ENCODE results near the gene FUT2. TPM values are rescaled to one million over a fixed set of nuclear protein-coding genes. Genes with fewer than 3 reads are reported as not detected.

FUT2 gene
- total RNA-seq, 1 donor from 2014 or later = 1.2 TPM

GRCh38 chr19:48746738-48747575, 51.2 kb downstream of the FUT2 start, which contains the start of gene IZUMO1:
Gene IZUMO1, minus strand, starts transcription at chr19:48746909. Its CDS starts 1,050 bp downstream, at chr19:48745859.
- TF ChIP-seq CTCF (IDR thresholded peaks at IDR 0.05) = no peak
- peak; percentile 79 to 84 for ATAC-seq
- intact Hi-C loops (cut with DNase I) = no loop called here
- Histone ChIP-seq H3K9me3 (no peaks in the 10 kb centered on the region), H3K36me3 (no peaks in the 10 kb centered on the region), H3K27me3 (ENCODE audit: low read depth) (peaks cover 15% of the 10 kb centered on the region), H3K27ac (peak within 1 kb of the TSS; percentile 67), H3K4me3 (peak within 1 kb of the TSS; percentile 50), H3K4me1 (peaks cover 12% of the 10 kb centered on the region)
- DNase-seq = peak; percentile 82

GRCh38 chr19:48749571-48750198, 53.9 kb downstream of the FUT2 start:
- ATAC-seq (no peak), DNase-seq (no peak)
- H3K9me3 ChIP-seq = no peaks in the 10 kb centered on the region
- no peak for TF ChIP-seq CTCF (IDR thresholded peaks at IDR 0.05)
- H3K4me1 ChIP-seq = peaks cover 26% of the 10 kb centered on the region
- intact Hi-C loops (cut with DNase I) = no loop called here
- no peak overlapping the region for H3K27ac ChIP-seq
- no peak overlapping the region for H3K4me3 ChIP-seq
- peaks cover 30% of the 10 kb centered on the region for H3K27me3 ChIP-seq (ENCODE audit: low read depth)
- no peaks in the 10 kb centered on the region for H3K36me3 ChIP-seq

GRCh38 chr19:48750351-48750750, 54.6 kb downstream of the FUT2 start:
- Histone ChIP-seq H3K4me3 (peak overlapping the region; percentile 61), H3K27me3 (ENCODE audit: low read depth) (peaks cover 29% of the 10 kb centered on the region), H3K9me3 (no peaks in the 10 kb centered on the region), H3K4me1 (peaks cover 26% of the 10 kb centered on the region), H3K36me3 (no peaks in the 10 kb centered on the region), H3K27ac (no peak overlapping the region)
- no peak for TF ChIP-seq CTCF (IDR thresholded peaks at IDR 0.05)
- intact Hi-C loops (cut with DNase I) = no loop called here
- ATAC-seq = no peak
- DNase-seq = no peak

GRCh38 chr19:48750771-48751504, 55.2 kb downstream of the FUT2 start:
- peak overlapping the region; percentile 61 for H3K4me3 ChIP-seq
- H3K4me1 ChIP-seq = peaks cover 26% of the 10 kb centered on the region
- H3K27ac ChIP-seq = no peak overlapping the region
- H3K9me3 ChIP-seq = no peaks in the 10 kb centered on the region
- no peak for DNase-seq
- intact Hi-C loops (cut with DNase I) = no loop called here
- H3K27me3 ChIP-seq (ENCODE audit: low read depth) = peaks cover 24% of the 10 kb centered on the region
- H3K36me3 ChIP-seq = no peaks in the 10 kb centered on the region
- no peak for TF ChIP-seq CTCF (IDR thresholded peaks at IDR 0.05)
- ATAC-seq = no peak

GRCh38 chr19:48751845-48752495, 56.2 kb downstream of the FUT2 start:
- TF ChIP-seq CTCF (IDR thresholded peaks at IDR 0.05) = no peak
- peak overlapping the region; percentile 75 for H3K27ac ChIP-seq
- intact Hi-C loops (cut with DNase I) = no loop called here

More at GRCh38 chr19:48751845-48752495, 56.2 kb downstream of the FUT2 start:
- Histone ChIP-seq H3K4me3 (peak overlapping the region; percentile 61), H3K4me1 (peaks cover 26% of the 10 kb centered on the region), H3K9me3 (no peaks in the 10 kb centered on the region), H3K36me3 (no peaks in the 10 kb centered on the region), H3K27me3 (ENCODE audit: low read depth) (peaks cover 24% of the 10 kb centered on the region)
- DNase-seq = no peak
- ATAC-seq = no peak

All from lower lobe of right lung (tissue), 2 donors.